ENCODE measurements around the gene SEMA3A.
"Not testable (repeated sequence)": the region's sequence is repeated elsewhere in the genome, so short reads cannot be mapped to it uniquely, and the experiment has no call there.

The SEMA3A gene

DNA sequence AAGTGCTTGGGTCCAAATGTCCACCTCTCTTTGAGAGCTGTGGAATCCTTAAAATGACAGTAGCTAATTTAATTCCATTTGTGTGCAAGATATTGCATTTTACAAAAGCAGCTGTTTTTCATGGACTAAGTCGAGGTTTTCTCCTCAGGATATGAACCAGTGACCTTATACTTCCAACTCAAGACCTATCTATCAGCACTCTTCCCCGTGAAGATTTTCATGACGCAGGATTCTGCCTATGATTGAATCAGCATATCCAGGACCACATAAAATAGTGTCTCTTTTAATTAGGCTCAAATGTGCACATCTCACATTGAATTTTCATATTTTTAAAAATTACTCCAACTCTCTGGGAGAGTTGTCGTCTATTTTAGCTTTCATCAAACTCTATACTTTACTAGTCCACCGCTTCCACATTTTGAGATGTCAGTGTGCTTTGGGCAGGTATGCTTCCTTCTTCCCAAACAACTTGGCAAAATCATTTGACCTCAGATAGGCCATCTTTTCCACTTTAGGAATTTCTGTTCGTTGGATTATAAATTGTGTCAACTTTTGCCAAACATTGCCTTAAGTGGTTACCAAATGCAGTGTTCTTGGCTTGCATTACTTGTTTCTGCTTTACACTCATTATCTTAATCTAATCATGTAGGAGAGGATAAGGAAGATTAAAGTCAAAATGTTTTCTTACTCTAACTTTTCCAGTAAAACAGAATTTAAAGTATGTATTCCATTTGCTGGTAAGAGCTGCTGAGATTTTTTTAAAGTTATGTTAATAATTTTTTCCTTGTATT is 39.4 kb downstream of the SEMA3A start:
- Histone ChIP-seq H3K4me3 (ENCODE audit: low read length in 2 of 2) (peak overlapping the region in 1 of 2 donors; percentile 52), H3K4me1 (ENCODE audit: control insufficient read depth, insufficient read depth, low read length) (no peaks in the 10 kb centered on the region), H3K36me3 (ENCODE audit: control insufficient read depth in 2 of 2, insufficient read depth in 2 of 2, low read length in 2 of 2) (no peaks in the 10 kb centered on the region), H3K27me3 (ENCODE audit: control insufficient read depth in 1 of 2, insufficient read depth in 2 of 2, low read length in 2 of 2) (no peaks in the 10 kb centered on the region), H3K9ac (ENCODE audit: low read length in 2 of 2) (no peak overlapping the region), H3K27ac (ENCODE audit: low read length) (no peak overlapping the region), H3K9me3 (ENCODE audit: control insufficient read depth in 2 of 2, low read length in 2 of 2) (no peaks in the 10 kb centered on the region)

DNA sequence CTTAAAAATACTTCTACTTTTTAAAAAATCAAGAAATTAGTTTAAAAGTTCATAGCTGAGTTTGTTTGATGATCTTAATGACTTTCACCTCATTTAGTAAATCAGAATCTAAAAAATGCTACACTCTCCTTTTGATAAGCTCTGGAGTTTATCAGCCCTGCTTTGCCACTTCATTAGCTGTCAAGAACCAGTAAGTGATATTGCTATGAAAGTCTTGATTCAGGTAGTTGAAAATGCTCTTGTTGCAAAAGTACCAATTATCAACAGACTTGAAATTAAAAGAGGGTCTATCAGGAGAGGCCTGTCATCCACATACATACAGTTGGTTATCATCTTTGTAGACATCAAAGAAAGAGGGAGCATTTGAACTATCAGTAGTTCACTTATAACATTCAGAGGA is 41.6 kb downstream of the SEMA3A start:
- H3K9ac ChIP-seq (ENCODE audit: low read length in 2 of 2): no peak overlapping the region
- no peaks in the 10 kb centered on the region for H3K27me3 ChIP-seq (ENCODE audit: control insufficient read depth in 1 of 2, insufficient read depth in 2 of 2, low read length in 2 of 2)
- H3K4me1 ChIP-seq (ENCODE audit: control insufficient read depth, insufficient read depth, low read length): no peaks in the 10 kb centered on the region
- no peaks in the 10 kb centered on the region for H3K9me3 ChIP-seq (ENCODE audit: control insufficient read depth in 2 of 2, low read length in 2 of 2)
- no peak overlapping the region for H3K4me3 ChIP-seq (ENCODE audit: low read length in 2 of 2)
- no peaks in the 10 kb centered on the region for H3K36me3 ChIP-seq (ENCODE audit: control insufficient read depth in 2 of 2, insufficient read depth in 2 of 2, low read length in 2 of 2)
- H3K27ac ChIP-seq (ENCODE audit: low read length): no peak overlapping the region

DNA sequence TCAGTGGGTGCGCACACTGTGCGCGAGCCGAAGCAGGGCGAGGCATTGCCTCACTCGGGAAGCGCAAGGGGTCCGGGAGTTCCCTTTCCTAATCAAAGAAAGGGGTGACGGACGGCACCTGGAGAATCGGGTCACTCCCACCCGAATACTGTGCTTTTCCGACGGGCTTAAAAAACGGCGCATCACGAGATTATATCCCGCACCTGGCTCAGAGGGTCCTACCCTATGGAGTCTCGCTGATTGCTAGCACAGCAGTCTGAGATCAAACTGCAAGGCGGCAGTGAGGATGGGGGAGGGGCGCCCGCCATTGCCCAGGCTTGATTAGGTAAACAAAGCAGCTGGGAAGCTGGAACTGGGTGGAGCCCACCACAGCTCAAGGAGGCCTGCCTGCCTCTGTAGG is 44.2 kb downstream of the SEMA3A start:
- H3K27ac ChIP-seq (ENCODE audit: low read length); H3K9ac ChIP-seq (ENCODE audit: low read length in 2 of 2); H3K4me3 ChIP-seq (ENCODE audit: low read length in 2 of 2); H3K36me3 ChIP-seq (ENCODE audit: control insufficient read depth in 2 of 2, insufficient read depth in 2 of 2, low read length in 2 of 2); H3K27me3 ChIP-seq (ENCODE audit: control insufficient read depth in 1 of 2, insufficient read depth in 2 of 2, low read length in 2 of 2); H3K4me1 ChIP-seq (ENCODE audit: control insufficient read depth, insufficient read depth, low read length); H3K9me3 ChIP-seq (ENCODE audit: control insufficient read depth in 2 of 2, low read length in 2 of 2): not testable (repeated sequence)

DNA sequence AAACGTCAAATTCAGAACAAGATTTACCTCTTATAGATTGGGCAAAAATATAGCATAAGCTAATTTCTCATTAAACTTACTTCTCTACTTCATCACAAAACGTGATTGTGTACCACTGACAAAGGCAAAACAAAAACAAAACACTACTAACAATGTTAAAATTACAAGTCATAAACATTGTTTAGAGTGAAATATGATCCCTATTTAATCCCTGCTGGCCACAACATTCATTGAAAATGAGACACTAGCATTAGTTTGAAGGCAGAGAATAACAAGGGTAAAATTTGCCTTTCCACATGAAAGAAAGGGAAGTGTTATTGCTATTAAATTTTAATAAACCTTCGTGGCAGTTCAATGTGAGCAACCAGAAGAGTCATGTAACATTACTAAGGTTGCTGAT is 45.0 kb downstream of the SEMA3A start:
- H3K4me1 ChIP-seq (ENCODE audit: control insufficient read depth, insufficient read depth, low read length): no peaks in the 10 kb centered on the region
- no peaks in the 10 kb centered on the region for H3K36me3 ChIP-seq (ENCODE audit: control insufficient read depth in 2 of 2, insufficient read depth in 2 of 2, low read length in 2 of 2)
- no peak overlapping the region for H3K9ac ChIP-seq (ENCODE audit: low read length in 2 of 2)
- no peak overlapping the region for H3K4me3 ChIP-seq (ENCODE audit: low read length in 2 of 2)
- H3K27me3 ChIP-seq (ENCODE audit: control insufficient read depth in 1 of 2, insufficient read depth in 2 of 2, low read length in 2 of 2): no peaks in the 10 kb centered on the region
- no peak overlapping the region for H3K27ac ChIP-seq (ENCODE audit: low read length)
- H3K9me3 ChIP-seq (ENCODE audit: control insufficient read depth in 2 of 2, low read length in 2 of 2): no peaks in the 10 kb centered on the region

GRCh38 chr7:84145892-84146291 is 48.7 kb downstream of the SEMA3A start:
- Histone ChIP-seq H3K4me1 (ENCODE audit: control insufficient read depth, insufficient read depth, low read length) (no peaks in the 10 kb centered on the region), H3K9ac (ENCODE audit: low read length in 2 of 2) (no peak overlapping the region), H3K9me3 (ENCODE audit: control insufficient read depth in 2 of 2, low read length in 2 of 2) (no peaks in the 10 kb centered on the region), H3K27me3 (ENCODE audit: control insufficient read depth in 1 of 2, insufficient read depth in 2 of 2, low read length in 2 of 2) (no peaks in the 10 kb centered on the region), H3K4me3 (ENCODE audit: low read length in 2 of 2) (no peak overlapping the region), H3K36me3 (ENCODE audit: control insufficient read depth in 2 of 2, insufficient read depth in 2 of 2, low read length in 2 of 2) (no peaks in the 10 kb centered on the region), H3K27ac (ENCODE audit: low read length) (no peak overlapping the region)

GRCh38 chr7:84144935-84145334 is 49.7 kb downstream of the SEMA3A start:
- Histone ChIP-seq H3K4me1 (ENCODE audit: control insufficient read depth, insufficient read depth, low read length) (no peaks in the 10 kb centered on the region), H3K27ac (ENCODE audit: low read length) (no peak overlapping the region), H3K9me3 (ENCODE audit: control insufficient read depth in 2 of 2, low read length in 2 of 2) (no peaks in the 10 kb centered on the region), H3K36me3 (ENCODE audit: control insufficient read depth in 2 of 2, insufficient read depth in 2 of 2, low read length in 2 of 2) (no peaks in the 10 kb centered on the region), H3K27me3 (ENCODE audit: control insufficient read depth in 1 of 2, insufficient read depth in 2 of 2, low read length in 2 of 2) (no peaks in the 10 kb centered on the region), H3K9ac (ENCODE audit: low read length in 2 of 2) (no peak overlapping the region), H3K4me3 (ENCODE audit: low read length in 2 of 2) (no peak overlapping the region)

DNA sequence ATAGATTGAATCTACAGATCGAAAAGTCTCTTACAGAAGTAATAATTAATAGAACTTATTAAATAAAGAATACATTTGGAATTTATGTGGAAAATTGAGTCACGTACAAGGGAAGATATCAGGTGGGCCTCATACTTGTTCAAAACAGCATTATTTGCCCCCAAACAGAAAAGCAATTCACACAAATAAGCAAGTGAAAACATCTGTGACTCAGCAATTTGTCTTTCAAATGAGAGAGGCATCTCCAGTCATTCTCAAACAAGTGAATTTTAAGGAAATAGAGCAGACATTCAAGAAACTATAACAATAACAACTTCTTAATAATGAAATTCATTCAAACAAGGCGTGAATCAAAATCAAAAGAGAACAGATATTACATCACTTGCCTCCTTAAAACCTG is 50.1 kb downstream of the SEMA3A start:
- H3K4me3 ChIP-seq (ENCODE audit: low read length in 2 of 2): no peak overlapping the region
- H3K4me1 ChIP-seq (ENCODE audit: control insufficient read depth, insufficient read depth, low read length): no peaks in the 10 kb centered on the region
- H3K36me3 ChIP-seq (ENCODE audit: control insufficient read depth in 2 of 2, insufficient read depth in 2 of 2, low read length in 2 of 2): no peaks in the 10 kb centered on the region
- H3K27me3 ChIP-seq (ENCODE audit: control insufficient read depth in 1 of 2, insufficient read depth in 2 of 2, low read length in 2 of 2): no peaks in the 10 kb centered on the region
- no peak overlapping the region for H3K9ac ChIP-seq (ENCODE audit: low read length in 2 of 2)
- no peak overlapping the region for H3K27ac ChIP-seq (ENCODE audit: low read length)
- H3K9me3 ChIP-seq (ENCODE audit: control insufficient read depth in 2 of 2, low read length in 2 of 2): no peaks in the 10 kb centered on the region

GRCh38 chr7:84142726-84143125 is 51.9 kb downstream of the SEMA3A start:
- H3K36me3 ChIP-seq (ENCODE audit: control insufficient read depth in 2 of 2, insufficient read depth in 2 of 2, low read length in 2 of 2): no peaks in the 10 kb centered on the region
- H3K27me3 ChIP-seq (ENCODE audit: control insufficient read depth in 1 of 2, insufficient read depth in 2 of 2, low read length in 2 of 2): no peaks in the 10 kb centered on the region
- no peak overlapping the region for H3K4me3 ChIP-seq (ENCODE audit: low read length in 2 of 2)
- no peak overlapping the region for H3K27ac ChIP-seq (ENCODE audit: low read length)
- H3K9ac ChIP-seq (ENCODE audit: low read length in 2 of 2): no peak overlapping the region
- H3K4me1 ChIP-seq (ENCODE audit: control insufficient read depth, insufficient read depth, low read length): no peaks in the 10 kb centered on the region
- H3K9me3 ChIP-seq (ENCODE audit: control insufficient read depth in 2 of 2, low read length in 2 of 2): no peaks in the 10 kb centered on the region

GRCh38 chr7:84139986-84140729 is 54.4 kb downstream of the SEMA3A start:
- no peak overlapping the region for H3K4me3 ChIP-seq (ENCODE audit: low read length in 2 of 2)
- H3K36me3 ChIP-seq (ENCODE audit: control insufficient read depth in 2 of 2, insufficient read depth in 2 of 2, low read length in 2 of 2): no peaks in the 10 kb centered on the region
- no peak overlapping the region for H3K27ac ChIP-seq (ENCODE audit: low read length)
- H3K4me1 ChIP-seq (ENCODE audit: control insufficient read depth, insufficient read depth, low read length): no peaks in the 10 kb centered on the region
- H3K9me3 ChIP-seq (ENCODE audit: control insufficient read depth in 2 of 2, low read length in 2 of 2): no peaks in the 10 kb centered on the region
- no peaks in the 10 kb centered on the region for H3K27me3 ChIP-seq (ENCODE audit: control insufficient read depth in 1 of 2, insufficient read depth in 2 of 2, low read length in 2 of 2)
- H3K9ac ChIP-seq (ENCODE audit: low read length in 2 of 2): no peak overlapping the region

DNA sequence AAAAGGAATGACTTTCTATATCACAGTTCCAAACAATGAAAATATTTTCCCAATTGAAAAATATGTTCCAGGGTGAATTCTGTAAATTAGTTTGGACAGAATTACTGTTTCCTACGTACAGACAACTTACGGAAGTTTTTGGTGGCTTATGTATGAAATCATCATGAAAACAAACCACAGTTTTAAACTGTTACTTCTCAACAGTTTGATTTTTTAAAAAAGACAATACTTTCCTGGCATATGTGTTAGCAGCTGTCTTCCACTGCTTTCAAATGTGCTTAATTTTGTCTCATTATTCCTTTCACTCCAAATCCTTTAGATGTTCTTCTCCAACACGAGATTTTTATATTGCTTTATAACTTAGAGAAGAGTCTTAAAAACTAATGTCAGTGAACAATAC is 56.2 kb downstream of the SEMA3A start:
- H3K27ac ChIP-seq (ENCODE audit: low read length): no peak overlapping the region
- H3K27me3 ChIP-seq (ENCODE audit: control insufficient read depth in 1 of 2, insufficient read depth in 2 of 2, low read length in 2 of 2): no peaks in the 10 kb centered on the region
- H3K9me3 ChIP-seq (ENCODE audit: control insufficient read depth in 2 of 2, low read length in 2 of 2): no peaks in the 10 kb centered on the region
- no peak overlapping the region for H3K4me3 ChIP-seq (ENCODE audit: low read length in 2 of 2)
- no peaks in the 10 kb centered on the region for H3K4me1 ChIP-seq (ENCODE audit: control insufficient read depth, insufficient read depth, low read length)
- peaks cover 0 to 2% of the 10 kb centered on the region in 2 donors for H3K36me3 ChIP-seq (ENCODE audit: control insufficient read depth in 2 of 2, insufficient read depth in 2 of 2, low read length in 2 of 2)
- no peak overlapping the region for H3K9ac ChIP-seq (ENCODE audit: low read length in 2 of 2)

- no peaks in the 10 kb centered on the region for H3K9me3 ChIP-seq (ENCODE audit: control insufficient read depth in 2 of 2, low read length in 2 of 2)
- peaks cover 0 to 2% of the 10 kb centered on the region in 2 donors for H3K36me3 ChIP-seq (ENCODE audit: control insufficient read depth in 2 of 2, insufficient read depth in 2 of 2, low read length in 2 of 2)
- no peak overlapping the region for H3K27ac ChIP-seq (ENCODE audit: low read length)
- H3K4me1 ChIP-seq (ENCODE audit: control insufficient read depth, insufficient read depth, low read length): no peaks in the 10 kb centered on the region
- no peak overlapping the region for H3K4me3 ChIP-seq (ENCODE audit: low read length in 2 of 2)
- no peak overlapping the region for H3K9ac ChIP-seq (ENCODE audit: low read length in 2 of 2)
- H3K27me3 ChIP-seq (ENCODE audit: control insufficient read depth in 1 of 2, insufficient read depth in 2 of 2, low read length in 2 of 2): no peaks in the 10 kb centered on the region
Observed at GRCh38 chr7:84137812-84138211, 56.8 kb downstream of the SEMA3A start.

Measured in stomach smooth muscle (tissue), 2 donors.